GM18517 (cell line): Measurements from ENCODE around the gene NBPF12.
A peak's percentile ranks its signal among the peaks of the same experiment; 100 is the strongest.
"Not testable (repeated sequence)": the region's sequence is repeated elsewhere in the genome, so short reads cannot be mapped to it uniquely, and the experiment has no call there.

Source experiments
- ATAC-seq: cut with Tn5 transposase; IDR thresholded peaks from one replicate; pipeline ENCODE4 v1.9.1; 2021; ENCODE audit warnings: mild to moderate bottlenecking, moderate library complexity; ENCODE audit not compliant: unreplicated experiment

NBPF12 gene, protein sequence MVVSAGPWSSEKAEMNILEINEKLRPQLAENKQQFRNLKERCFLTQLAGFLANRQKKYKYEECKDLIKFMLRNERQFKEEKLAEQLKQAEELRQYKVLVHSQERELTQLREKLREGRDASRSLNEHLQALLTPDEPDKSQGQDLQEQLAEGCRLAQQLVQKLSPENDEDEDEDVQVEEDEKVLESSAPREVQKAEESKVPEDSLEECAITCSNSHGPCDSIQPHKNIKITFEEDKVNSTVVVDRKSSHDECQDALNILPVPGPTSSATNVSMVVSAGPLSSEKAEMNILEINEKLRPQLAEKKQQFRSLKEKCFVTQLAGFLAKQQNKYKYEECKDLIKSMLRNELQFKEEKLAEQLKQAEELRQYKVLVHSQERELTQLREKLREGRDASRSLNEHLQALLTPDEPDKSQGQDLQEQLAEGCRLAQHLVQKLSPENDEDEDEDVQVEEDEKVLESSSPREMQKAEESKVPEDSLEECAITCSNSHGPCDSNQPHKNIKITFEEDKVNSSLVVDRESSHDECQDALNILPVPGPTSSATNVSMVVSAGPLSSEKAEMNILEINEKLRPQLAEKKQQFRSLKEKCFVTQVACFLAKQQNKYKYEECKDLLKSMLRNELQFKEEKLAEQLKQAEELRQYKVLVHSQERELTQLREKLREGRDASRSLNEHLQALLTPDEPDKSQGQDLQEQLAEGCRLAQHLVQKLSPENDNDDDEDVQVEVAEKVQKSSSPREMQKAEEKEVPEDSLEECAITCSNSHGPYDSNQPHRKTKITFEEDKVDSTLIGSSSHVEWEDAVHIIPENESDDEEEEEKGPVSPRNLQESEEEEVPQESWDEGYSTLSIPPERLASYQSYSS (N-terminal part only)

DNA sequence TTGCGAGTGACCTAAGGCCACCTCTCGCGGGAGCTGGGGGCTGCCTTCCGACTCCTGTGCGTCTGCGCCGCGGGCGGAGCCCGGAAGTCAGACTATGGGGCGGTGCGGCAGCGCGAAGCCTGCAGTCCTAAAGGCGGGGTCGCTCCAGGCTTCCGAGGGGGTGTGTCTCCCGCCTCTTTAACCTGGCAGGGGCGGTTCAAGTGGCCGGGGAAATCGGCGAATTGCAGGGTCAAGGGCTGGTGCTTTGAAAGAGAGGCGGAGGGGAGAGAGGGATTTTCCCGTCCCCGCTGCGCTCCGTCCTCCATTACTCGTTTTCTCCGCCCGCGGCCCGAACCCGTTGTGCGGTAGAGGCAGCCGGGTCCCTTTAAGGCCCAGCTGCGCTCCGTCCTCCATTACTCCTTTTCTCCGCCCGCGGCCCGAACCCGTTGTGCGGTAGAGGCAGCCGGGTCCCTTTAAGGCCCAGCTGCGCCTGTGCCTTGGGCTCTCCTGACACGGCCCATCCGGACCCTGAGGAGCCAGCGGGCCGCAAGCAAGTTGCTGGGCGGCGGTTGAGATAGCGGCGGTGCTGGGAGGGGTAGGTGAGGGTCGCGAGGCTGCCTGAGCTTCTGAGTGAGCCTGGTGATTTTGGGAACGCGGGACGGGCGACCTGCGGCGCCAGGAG lies at the start of gene NBPF12:
Gene NBPF12 (plus strand): TSS at position 83 of the 661 bp plus-strand sequence. CDS start 21,820 bp downstream, outside the sequence.
- ATAC-seq: peak; percentile 45

GRCh38 chr1:146891355-146891754 lies 46.8 kb upstream of the NBPF12 start:
- ATAC-seq: not testable (repeated sequence)

DNA sequence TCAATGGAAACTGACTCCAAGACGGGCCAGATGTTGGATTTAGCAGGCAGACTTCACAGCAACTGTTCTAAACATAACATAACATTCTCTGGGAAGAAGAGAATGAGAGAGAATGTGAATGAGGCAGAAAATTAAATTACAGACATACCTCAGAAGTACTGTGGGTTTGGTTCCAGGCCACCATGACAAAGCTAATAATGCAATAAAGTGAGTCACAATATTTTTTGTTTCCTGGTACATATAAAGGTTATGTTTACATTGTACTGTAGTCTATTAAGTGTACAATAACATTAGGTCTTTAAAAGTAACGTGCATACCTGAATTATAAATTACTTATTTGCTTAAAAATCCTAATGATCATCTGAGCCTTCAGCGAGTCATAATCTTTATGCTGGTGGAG lies 45.8 kb upstream of the NBPF12 start:
- not testable (repeated sequence) for ATAC-seq

- ATAC-seq: not testable (repeated sequence)
Measured at GRCh38 chr1:146907565-146908261, 30.4 kb upstream of the NBPF12 start.

- not testable (repeated sequence) for ATAC-seq
Measured at GRCh38 chr1:146912975-146913374, 25.1 kb upstream of the NBPF12 start.

DNA sequence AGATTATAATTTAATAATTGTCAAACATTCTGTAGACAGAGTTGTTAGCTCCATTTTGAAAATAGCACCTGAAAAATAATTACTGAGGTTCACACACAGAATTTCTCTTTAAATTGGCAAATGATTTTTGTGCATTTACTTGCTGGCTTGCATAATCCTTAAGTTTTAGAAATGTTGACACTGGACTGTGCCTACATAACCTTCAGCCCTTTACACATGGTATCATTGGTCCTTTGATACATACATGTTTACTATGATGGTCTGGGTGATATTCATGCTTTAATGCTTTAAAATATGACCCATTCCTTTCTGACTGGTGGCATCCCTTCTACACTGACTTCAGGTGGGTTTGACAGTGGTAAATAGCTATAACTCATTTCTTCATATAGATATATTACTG lies 17.3 kb upstream of the NBPF12 start:
- ATAC-seq: not testable (repeated sequence)

GRCh38 chr1:146922614-146923013 lies 15.5 kb upstream of the NBPF12 start:
- not testable (repeated sequence) for ATAC-seq

DNA sequence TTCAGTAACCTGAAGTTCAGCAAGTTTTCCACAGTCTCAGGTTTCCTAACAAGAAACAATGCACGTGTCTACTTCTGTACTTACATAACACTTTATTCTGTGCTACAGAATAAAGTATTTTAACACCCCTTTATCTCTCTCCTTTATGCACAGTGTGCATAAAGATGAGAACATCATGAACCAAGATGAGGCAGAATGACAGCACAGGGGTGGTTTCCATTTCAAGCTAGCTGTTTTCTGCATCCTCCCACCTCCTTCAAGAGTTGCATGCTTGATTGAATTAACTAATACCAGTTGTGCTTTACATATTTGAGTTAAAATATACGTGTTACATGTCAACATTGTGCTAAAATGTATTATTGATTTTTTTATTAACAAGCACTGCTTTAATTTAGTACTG lies 14.0 kb upstream of the NBPF12 start:
- not testable (repeated sequence) for ATAC-seq

DNA sequence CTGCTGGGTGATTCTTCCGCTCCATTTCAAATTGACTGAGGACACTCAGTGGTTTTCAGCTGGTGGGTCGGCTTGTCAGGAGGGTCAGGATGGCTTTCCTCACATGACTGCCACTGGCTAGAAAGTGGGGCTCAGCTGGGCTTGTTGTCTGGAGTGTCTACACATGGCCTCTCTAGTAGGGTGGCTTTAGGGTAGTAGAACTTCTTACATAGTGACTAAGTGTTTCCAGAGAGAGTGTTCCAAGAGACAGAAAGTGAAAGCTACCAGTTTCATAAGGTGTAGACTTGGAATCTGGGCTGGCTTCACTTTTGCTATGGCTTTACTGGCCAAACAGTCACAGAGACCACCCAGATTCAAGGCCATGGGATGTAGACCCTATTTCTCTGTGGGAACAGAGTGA lies 11.7 kb upstream of the NBPF12 start:
- ATAC-seq: not testable (repeated sequence)

DNA sequence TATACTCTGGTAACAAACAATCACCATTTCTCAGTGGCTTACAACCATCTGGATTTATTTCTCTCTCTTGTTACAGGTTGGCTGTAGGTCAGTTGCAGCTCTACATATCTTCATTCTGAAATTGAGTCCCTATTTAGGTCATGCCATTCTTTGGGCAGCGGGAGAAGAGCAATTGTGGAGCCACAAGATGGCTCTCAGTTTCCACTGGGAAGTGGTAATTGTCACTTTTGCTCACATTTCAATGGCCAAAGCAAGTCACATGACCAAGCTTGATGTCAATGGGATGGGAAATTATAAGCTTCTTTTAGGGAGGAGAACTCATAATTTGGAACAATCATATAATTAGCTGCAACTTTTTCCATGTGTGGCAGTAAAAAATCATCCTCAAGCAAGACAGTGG lies 7.9 kb upstream of the NBPF12 start:
- not testable (repeated sequence) for ATAC-seq

GRCh38 chr1:146934390-146935223 lies 3.5 kb upstream of the NBPF12 start:
- ATAC-seq: peak; percentile 60

DNA sequence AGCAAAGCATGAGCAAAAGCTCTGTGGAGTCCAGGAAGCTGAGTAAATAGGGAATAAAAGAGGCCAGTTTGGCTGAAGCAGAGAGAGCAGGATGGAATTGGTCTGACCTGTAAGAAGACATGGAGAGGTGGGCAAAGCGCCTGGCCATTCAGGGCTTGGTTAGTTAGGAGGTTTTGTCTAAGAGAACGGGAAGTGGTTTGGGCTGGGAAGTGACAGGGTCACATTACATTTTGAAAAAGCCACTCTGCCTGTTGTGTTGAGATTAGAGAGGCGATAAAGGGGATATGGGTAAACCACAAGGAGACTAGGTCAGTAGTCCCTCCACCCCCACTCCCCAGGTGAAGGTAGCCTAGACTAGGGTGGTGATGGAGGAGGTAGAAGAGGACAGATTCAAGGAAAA lies 662 bp upstream of the NBPF12 start:
- ATAC-seq: not testable (repeated sequence)

DNA sequence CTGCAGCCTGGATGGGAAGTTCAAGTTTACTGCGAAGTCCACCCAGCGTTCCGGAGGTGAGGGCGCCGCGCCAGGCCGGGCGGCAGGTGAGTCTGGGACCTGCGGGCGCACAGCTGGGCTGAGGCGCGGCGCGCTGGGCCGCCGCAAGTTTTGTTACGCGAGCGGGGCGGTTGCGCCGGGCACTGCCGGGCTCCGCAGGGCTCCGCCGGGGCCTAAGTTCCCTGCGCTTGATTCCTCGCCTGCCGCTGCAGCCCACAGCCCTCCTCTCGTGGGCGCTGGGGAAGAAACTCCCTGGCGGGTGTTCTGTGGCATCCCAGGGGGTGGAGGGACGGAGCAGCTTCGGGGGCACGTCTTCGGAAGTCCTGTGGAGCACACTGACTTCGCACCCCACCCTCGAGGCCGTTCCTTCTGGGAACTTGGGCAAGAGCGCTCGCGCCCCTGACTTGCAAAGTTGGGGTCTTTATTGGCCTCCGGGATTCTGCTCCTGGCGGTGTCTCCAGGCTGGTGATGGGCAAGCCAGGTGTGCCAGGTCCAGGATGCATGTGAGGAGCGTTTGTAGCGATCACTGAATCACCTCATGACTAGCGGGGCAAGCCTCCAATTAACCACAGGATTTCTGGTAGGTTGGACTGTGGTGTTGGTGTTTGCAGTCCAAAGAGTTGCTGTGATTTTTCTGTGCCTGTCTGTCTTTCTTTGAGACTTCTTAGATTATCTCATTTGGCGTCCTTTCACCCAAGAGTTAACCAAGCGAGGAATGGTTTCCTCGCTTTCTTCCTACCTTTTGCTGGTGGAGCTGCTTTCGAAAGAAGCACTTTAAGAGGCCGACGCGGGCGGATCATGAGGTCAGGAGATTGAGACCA lies 1.0 kb downstream of the NBPF12 start:
- ATAC-seq: peak; percentile 34

DNA sequence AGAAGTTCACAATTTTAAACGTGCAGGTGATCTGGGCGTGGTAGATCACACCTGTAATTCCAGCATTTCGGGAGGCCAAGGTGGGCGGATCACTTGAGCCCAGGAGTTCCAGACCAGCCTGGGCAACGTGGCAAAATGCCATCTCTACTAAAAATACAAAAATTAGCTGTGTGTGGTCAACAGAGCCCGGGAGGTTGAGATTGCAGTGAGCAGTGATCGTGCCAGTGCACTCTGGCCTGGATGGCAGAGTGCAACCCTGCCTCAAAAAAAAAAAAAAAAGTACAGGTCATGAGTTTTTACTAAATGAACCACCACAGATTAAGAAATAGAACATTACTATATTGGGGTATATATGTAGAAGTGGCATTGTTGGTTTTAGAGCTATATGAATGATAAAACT lies 2.2 kb downstream of the NBPF12 start:
- ATAC-seq: not testable (repeated sequence)

- not testable (repeated sequence) for ATAC-seq
Measured at GRCh38 chr1:146943342-146943886, 5.3 kb downstream of the NBPF12 start.

- not testable (repeated sequence) for ATAC-seq
Measured at GRCh38 chr1:146948127-146948526, 10.0 kb downstream of the NBPF12 start.

DNA sequence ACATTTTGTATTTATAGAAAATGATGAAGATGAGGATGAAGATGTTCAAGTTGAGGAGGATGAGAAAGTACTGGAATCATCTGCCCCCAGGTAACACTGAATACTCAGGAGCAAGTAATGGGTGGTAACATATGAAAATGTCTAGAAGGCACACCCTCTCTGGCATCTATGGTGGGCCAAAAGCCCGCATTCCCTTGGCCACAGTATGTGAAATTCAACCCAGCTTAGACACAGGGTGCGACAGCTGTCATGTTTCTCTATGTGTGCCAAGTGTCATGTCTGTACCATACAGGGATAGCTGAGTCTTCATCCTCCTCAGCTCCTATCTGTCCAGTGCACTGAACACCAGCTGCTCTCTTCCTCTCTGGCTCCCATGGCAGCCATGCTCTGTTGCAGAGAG lies 26.2 kb downstream of the NBPF12 start:
- not testable (repeated sequence) for ATAC-seq

DNA sequence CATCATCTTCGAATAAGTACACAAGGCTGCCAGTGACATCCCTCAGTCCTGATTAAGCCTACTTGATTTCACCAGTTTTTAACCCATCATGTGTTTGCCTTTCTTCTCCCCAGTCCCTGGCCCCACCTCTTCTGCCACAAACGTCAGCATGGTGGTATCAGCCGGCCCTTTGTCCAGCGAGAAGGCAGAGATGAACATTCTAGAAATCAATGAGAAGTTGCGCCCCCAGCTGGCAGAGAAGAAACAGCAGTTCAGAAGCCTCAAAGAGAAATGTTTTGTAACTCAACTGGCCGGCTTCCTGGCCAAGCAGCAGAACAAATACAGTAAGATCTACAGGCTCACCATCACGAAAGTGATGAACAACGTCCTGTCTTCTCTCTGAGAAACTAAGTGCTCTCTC lies 28.2 kb downstream of the NBPF12 start:
- not testable (repeated sequence) for ATAC-seq
